HL-60 (cell line): ENCODE measurements around the gene MYEF2.

ENCODE experiments used
- CTCF ChIP-seq: IDR thresholded peaks from one replicate; pipeline ENCODE4 v1.5.1; 2011; ENCODE audit warnings: low read length, control low read depth, inconsistent platforms; ENCODE audit not compliant: insufficient read depth
- GABPA ChIP-seq: IDR thresholded peaks from 2 replicates; pipeline ENCODE4 v1.6.1; 2012; ENCODE audit warnings: low read depth

GRCh38 chr15:48147358-48147757 lies 30.7 kb downstream of the MYEF2 start:
- TF ChIP-seq CTCF (no peak), GABPA (no peak)
